Fibroblast of lung (primary cell): Measurements from ENCODE around the gene ARMC9. TPM values are rescaled to one million over a fixed set of nuclear protein-coding genes. Genes with fewer than 3 reads are reported as not detected.

Source experiments
- DNase-seq, 2 donors: peaks; one replicate each; pipeline versions ENCODE4 v3.0.0 to v3.0.0-alpha.2; 2010; ENCODE audit warnings: low read depth in 2 of 2
- H2AFZ ChIP-seq: 2 replicates; pipeline ENCODE4 v1.5.1; 2012; ENCODE audit warnings: low read length, control low read depth, inconsistent platforms
- H3K27ac ChIP-seq: 2 replicates; pipeline ENCODE4 v1.5.1; 2011; ENCODE audit warnings: low read length, control low read depth; ENCODE audit not compliant: insufficient read depth
- H3K27me3 ChIP-seq: 2 replicates; pipeline ENCODE4 v1.5.1; 2011; ENCODE audit warnings: mild to moderate bottlenecking, low read length; ENCODE audit not compliant: control insufficient read depth, insufficient read depth
- H3K36me3 ChIP-seq: 2 replicates; pipeline ENCODE4 v1.5.1; 2011; ENCODE audit warnings: low read length; ENCODE audit not compliant: control insufficient read depth, insufficient read depth
- H3K4me1 ChIP-seq: 2 replicates; pipeline ENCODE4 v1.5.1; 2011; ENCODE audit warnings: low read length; ENCODE audit not compliant: control insufficient read depth, insufficient read depth; ENCODE audit errors: extremely low read depth
- H3K4me2 ChIP-seq: 2 replicates; pipeline ENCODE4 v1.5.1; 2011; ENCODE audit warnings: low read length, control low read depth; ENCODE audit not compliant: insufficient read depth; ENCODE audit errors: extremely low read depth
- H3K4me3 ChIP-seq, 4 experiments: fragments of 200-600 bp in 1 of 4; sonication (generic) in 1 of 4; replicated peaks in 1 of 4; 2 replicates each; pipeline ENCODE4 v1.5.1; 2011 to 2016; ENCODE audit warnings: low read length in 4 of 4, low read depth in 3 of 4, mild to moderate bottlenecking in 3 of 4, control low read depth in 2 of 4, inconsistent platforms in 1 of 4, mixed read lengths in 1 of 4; ENCODE audit not compliant: insufficient read depth in 1 of 4; ENCODE audit errors: control extremely low read depth in 1 of 4
- H3K79me2 ChIP-seq: 2 replicates; pipeline ENCODE4 v1.5.1; 2012; ENCODE audit warnings: mild to moderate bottlenecking, low read length, inconsistent platforms; ENCODE audit not compliant: control insufficient read depth, insufficient read depth
- H3K9ac ChIP-seq: 2 replicates; pipeline ENCODE4 v1.5.1; 2011; ENCODE audit warnings: mild to moderate bottlenecking, low read length, control low read depth; ENCODE audit not compliant: insufficient read depth
- H3K9me3 ChIP-seq: 2 replicates; pipeline ENCODE4 v1.5.1; 2012; ENCODE audit warnings: low read depth, low read length; ENCODE audit not compliant: control insufficient read depth, insufficient read depth
- H4K20me1 ChIP-seq: 2 replicates; pipeline ENCODE4 v1.5.1; 2011; ENCODE audit warnings: low read length; ENCODE audit not compliant: control insufficient read depth, insufficient read depth; ENCODE audit errors: extremely low read depth
- CTCF ChIP-seq, 2 donors: IDR thresholded peaks in 1 of 2; conservative IDR thresholded peaks in 1 of 2; 1 replicate in 1 of 2; 2 replicates in 1 of 2; pipeline ENCODE4 v1.5.1; 2011 to 2012; ENCODE audit warnings: low read length in 2 of 2, control low read depth in 1 of 2, inconsistent platforms in 1 of 2, low read depth in 1 of 2, mild to moderate bottlenecking in 1 of 2
- EZH2 ChIP-seq: IDR thresholded peaks from 2 replicates; pipeline ENCODE4 v1.5.1; 2012; ENCODE audit warnings: low read length, control low read depth, mild to moderate bottlenecking; ENCODE audit errors: missing control alignments
- polyA plus RNA-seq, 2 donors: library from polyadenylated mRNA; depleted of rRNA in 1 of 2; stranded (reverse) in 1 of 2; unstranded in 1 of 2; fragments of >200 nt; gene quantifications; 2 replicates each; pipeline ENCODE4 v1.2.1, GENCODE V29; 2011 to 2012; ENCODE audit warnings: missing spikeins in 1 of 2
- total RNA-seq: library from RNA; depleted of rRNA; stranded (reverse); fragments of >200 nt; gene quantifications from 2 replicates; pipeline ENCODE4 v1.2.1, GENCODE V29; 2014

The ARMC9 gene
- total and polyA plus RNA-seq, 2 donors (not counting 1 experiment from before 2014, with no cell fraction given), result 68.4 to 153 TPM

- H2AFZ ChIP-seq, result no peak overlapping the region
These were observed 121.4 kb downstream of the ARMC9 start for GRCh38 chr2:231319867-231320266.

DNA sequence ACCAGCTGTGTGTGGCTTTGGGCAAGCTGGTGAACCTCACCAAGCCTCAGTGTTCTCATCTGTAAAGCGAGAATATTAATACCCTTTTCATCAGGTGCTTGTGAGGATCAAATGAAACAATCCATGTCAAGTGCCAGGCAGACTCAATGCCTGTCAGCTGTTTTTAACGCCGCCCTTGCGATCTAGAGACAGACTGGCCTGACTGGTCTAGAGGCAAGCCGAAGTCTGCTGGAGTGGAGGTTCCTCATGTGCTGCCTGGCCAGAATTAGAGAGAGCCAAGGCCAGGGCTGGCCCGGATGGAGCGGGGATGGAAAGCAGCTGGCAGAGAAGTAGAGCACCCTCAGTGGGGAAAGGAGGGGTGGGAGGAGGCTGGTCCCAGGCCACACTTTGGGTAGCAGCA lies 122.6 kb downstream of the ARMC9 start:
- Histone ChIP-seq H3K4me1 (no peaks in the 10 kb centered on the region), H3K4me3 (no peak overlapping the region), H3K27me3 (no peaks in the 10 kb centered on the region), H3K27ac (no peak overlapping the region), H2AFZ (no peak overlapping the region), H3K79me2 (no peaks in the 10 kb centered on the region), H3K9me3 (no peaks in the 10 kb centered on the region), H4K20me1 (no peaks in the 10 kb centered on the region), H3K9ac (no peak overlapping the region), H3K4me2 (no peak overlapping the region), H3K36me3 (peaks cover 6% of the 10 kb centered on the region)
- TF ChIP-seq EZH2 (no peak), CTCF (conservative IDR thresholded peaks at IDR 0.05 in 1 of 2, IDR thresholded peaks at IDR 0.05 in 1 of 2; ENCODE audit: low read depth in 1 of 2, low read length in 2 of 2) (no peak)
- no peak for DNase-seq

More at GRCh38 chr2:231319867-231320266, 121.4 kb downstream of the ARMC9 start:
- no peaks in the 10 kb centered on the region for H3K9me3 ChIP-seq
- no peak overlapping the region for H3K4me2 ChIP-seq
- DNase-seq, result no peak
- H3K9ac ChIP-seq, result no peak overlapping the region
- no peaks in the 10 kb centered on the region for H3K27me3 ChIP-seq
- peaks cover 6% of the 10 kb centered on the region for H3K36me3 ChIP-seq
- H4K20me1 ChIP-seq, result no peaks in the 10 kb centered on the region
- TF ChIP-seq EZH2 (no peak), CTCF (conservative IDR thresholded peaks at IDR 0.05 in 1 of 2, IDR thresholded peaks at IDR 0.05 in 1 of 2; ENCODE audit: low read depth in 1 of 2, low read length in 2 of 2) (no peak)
- no peaks in the 10 kb centered on the region for H3K79me2 ChIP-seq
- no peak overlapping the region for H3K27ac ChIP-seq
- H3K4me1 ChIP-seq, result no peaks in the 10 kb centered on the region
- no peak overlapping the region for H3K4me3 ChIP-seq

DNA sequence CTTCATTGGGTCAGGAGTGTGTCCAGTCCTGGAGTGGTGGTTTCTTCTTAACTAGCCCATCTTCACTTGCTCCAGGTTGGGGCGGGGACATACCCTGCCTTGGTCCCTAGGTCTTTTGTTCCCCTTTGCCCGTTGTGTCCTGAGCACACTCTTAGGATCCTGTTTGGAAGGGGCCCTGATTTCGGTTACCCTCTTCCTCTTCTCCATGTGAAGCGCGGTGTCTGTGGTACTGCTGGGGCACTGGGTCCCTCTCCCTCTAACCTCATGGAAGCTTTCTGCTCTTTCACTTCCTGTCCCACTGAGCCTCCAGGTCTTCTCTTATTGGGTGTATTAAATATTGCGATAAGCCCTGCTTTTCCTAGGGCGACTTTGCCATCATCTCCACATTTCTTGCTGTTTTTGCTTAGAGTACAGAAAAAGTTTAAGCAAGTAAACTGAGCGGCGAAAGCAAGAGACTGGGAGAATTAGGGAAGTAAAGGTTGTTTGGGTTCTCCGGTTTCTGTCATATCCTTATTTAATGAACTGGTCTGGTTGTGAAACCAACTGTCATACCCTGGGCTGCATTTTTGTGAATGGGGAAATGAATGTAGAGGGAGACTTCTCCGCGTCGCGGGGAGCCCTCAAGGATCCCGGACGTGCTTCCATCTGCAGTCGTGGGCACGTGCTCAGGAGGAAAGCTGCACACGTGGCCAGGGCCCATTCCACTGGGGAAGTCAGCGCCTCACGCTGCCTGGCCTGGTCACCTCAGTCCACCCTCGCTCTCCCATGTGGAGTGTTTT lies 123.3 kb downstream of the ARMC9 start:
- H3K27me3 ChIP-seq, result no peaks in the 10 kb centered on the region
- H3K36me3 ChIP-seq, result peaks cover 6% of the 10 kb centered on the region
- no peak overlapping the region for H2AFZ ChIP-seq
- H3K4me1 ChIP-seq, result no peaks in the 10 kb centered on the region
- H3K9me3 ChIP-seq, result no peaks in the 10 kb centered on the region
- no peaks in the 10 kb centered on the region for H4K20me1 ChIP-seq
- no peak overlapping the region for H3K27ac ChIP-seq
- H3K9ac ChIP-seq, result no peak overlapping the region
- no peak overlapping the region for H3K4me3 ChIP-seq
- H3K4me2 ChIP-seq, result no peak overlapping the region
- no peaks in the 10 kb centered on the region for H3K79me2 ChIP-seq
- TF ChIP-seq CTCF (conservative IDR thresholded peaks at IDR 0.05 in 1 of 2, IDR thresholded peaks at IDR 0.05 in 1 of 2; ENCODE audit: low read depth in 1 of 2, low read length in 2 of 2) (no peak), EZH2 (no peak)
- no peak for DNase-seq
